SK-N-DZ (cell line): Measurements from ENCODE around the gene LGALS9B.
"Not testable (repeated sequence)": the region's sequence is repeated elsewhere in the genome, so short reads cannot be mapped to it uniquely, and the experiment has no call there.

ENCODE experiments used
- DNase-seq: peaks from one replicate; pipeline ENCODE4 v3.0.0-alpha.2; 2015; ENCODE audit warnings: low spot score
- small RNA-seq, 2 experiments: library from RNA; depleted of rRNA; stranded (forward); fragments of <200 nt; gene quantifications; one replicate each; pipeline ENCODE3, GENCODE V24; 2014

LGALS9B gene

DNA sequence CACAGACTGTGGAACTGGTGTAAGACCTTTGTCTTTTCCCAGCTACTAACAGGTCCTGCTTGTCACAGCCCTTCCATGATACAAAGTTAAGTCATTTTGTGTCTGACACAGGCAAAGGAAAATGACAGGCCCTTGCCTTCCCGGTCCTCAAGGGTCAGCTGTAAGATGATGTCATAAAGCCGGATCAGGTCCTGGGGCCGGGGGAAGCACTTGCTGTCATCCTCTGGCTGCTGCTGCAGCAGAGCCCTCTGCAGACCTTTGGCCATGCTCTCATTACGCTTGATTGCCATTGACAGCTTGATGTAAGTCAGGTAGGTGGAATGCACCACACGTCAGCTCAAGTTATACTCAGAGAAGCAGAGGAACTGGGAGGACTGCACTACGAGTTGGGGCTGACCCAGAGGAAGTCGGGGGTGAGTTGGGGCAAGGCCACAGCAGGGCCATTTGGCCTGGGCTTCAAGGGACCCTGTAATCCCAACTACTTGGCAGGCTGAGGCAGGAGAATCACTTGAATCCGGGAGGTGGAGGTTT is 50.9 kb downstream of the LGALS9B start:
- not testable (repeated sequence) for DNase-seq

DNA sequence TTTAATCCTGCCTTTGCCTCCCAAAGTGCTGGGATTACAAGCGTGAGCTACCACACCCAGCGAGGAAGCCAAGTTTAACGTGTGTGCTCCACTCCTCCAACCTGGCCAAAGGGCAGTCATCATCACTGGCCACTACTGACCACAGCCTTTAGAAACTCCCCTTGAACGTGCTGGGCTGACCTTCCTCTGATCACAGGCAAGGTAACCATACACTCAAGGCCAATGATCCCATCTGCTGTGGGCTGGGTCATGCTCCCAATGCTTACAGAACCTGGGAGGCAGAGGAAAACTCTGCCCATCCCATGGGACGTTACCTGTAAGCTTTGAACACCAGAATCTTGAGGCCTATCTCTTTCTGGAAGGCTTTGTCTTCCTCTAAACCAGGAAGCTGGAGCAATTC is 51.9 kb downstream of the LGALS9B start:
- not testable (repeated sequence) for DNase-seq

GRCh38 chr17:20401306-20402022 is 65.9 kb downstream of the LGALS9B start:
- not testable (repeated sequence) for DNase-seq

DNA sequence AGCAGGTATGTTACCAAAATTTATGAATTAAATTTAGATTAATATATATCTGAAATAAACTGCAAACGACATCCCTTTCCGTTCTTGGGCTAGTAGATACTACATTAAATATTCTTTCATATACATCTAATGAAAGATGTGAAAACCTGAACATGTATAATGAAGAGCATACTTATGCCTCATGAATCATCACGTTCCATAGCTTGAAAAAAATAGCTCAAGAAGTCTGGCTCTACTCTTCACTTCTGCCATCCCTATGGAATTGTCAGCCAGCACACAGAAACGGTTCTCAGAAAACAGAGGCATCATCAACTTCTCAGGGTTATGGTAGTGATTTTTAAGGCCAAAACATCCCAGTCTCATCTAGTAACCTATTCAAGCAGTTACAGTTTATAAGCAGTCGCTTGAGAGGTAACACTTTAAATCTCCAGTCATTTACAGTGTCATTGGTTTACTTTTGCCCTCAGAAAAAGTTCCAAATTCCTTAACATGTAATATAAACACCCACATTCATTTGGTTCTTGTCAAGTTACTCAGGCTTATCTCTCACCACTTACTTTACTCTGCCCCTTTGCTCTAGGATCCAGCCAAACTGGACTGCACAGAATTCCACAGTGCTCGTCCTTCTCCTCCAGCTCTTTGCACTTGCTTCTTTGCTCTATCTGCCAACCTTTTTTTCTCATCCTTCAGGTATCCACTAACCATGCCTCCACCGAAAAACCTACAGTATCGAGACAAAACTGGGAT is 66.6 kb downstream of the LGALS9B start:
- DNase-seq, result not testable (repeated sequence)

Small RNA genes within 50 kb of the gene (small RNA-seq; reads per million reads assigned to genes)
- 0 reads per million in 2 experiments for gene YWHAEP3
